Vagina (tissue), 2 donors: ENCODE measurements around the gene ASPM.

Experiments
- POLR2A ChIP-seq, 2 donors: fragments of 450-650 bp; IDR thresholded peaks; one replicate each; pipeline ENCODE4 v1.6.1; 2017; ENCODE audit warnings: antibody characterized with exemption in 2 of 2, mild to moderate bottlenecking in 2 of 2, moderate library complexity in 2 of 2
- TF ChIP-seq, protein P1 (sequence below), 3 experiments: fragments of 450-650 bp in 2 of 3; fragments of 200-600 bp in 1 of 3; sonication (generic) in 1 of 3; IDR thresholded peaks; one replicate each; pipeline ENCODE4 v1.5.1; 2017 to 2019; ENCODE audit warnings: antibody characterized with exemption in 3 of 3, mild to moderate bottlenecking in 2 of 3, moderate library complexity in 2 of 3

DNA sequence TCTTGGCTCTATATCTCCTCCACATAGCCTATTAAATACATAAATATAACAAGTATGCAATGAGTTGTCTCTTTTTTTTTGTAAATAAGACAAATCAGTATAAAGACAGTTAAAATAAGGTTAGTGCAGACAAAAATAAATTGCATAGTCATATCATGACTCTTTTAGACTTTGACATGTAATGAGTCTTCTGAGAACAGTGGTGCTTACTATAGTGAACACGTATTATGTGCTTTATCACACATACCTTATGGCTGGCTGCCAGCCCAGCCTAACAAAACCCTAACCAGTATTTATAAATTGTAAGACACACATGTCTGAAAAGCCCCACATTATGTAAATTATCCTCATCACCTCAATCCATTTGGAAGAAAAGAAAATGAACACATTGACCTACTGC lies 50.3 kb downstream of the ASPM start:
- TF ChIP-seq, protein P1, sequence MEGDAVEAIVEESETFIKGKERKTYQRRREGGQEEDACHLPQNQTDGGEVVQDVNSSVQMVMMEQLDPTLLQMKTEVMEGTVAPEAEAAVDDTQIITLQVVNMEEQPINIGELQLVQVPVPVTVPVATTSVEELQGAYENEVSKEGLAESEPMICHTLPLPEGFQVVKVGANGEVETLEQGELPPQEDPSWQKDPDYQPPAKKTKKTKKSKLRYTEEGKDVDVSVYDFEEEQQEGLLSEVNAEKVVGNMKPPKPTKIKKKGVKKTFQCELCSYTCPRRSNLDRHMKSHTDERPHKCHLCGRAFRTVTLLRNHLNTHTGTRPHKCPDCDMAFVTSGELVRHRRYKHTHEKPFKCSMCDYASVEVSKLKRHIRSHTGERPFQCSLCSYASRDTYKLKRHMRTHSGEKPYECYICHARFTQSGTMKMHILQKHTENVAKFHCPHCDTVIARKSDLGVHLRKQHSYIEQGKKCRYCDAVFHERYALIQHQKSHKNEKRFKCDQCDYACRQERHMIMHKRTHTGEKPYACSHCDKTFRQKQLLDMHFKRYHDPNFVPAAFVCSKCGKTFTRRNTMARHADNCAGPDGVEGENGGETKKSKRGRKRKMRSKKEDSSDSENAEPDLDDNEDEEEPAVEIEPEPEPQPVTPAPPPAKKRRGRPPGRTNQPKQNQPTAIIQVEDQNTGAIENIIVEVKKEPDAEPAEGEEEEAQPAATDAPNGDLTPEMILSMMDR (IDR thresholded peaks at IDR 0.05) = no peak
- no peak for TF ChIP-seq POLR2A (IDR thresholded peaks at IDR 0.05)
